ENCODE results near the gene PIGR. TPM values are rescaled to one million over a fixed set of nuclear protein-coding genes. Genes with fewer than 3 reads are reported as not detected.

Gene PIGR
- total RNA-seq, 1 experiment from 2014 or later: not detected

- Mint-ChIP-seq H3K9me3 (no peaks in the 10 kb centered on the region; a peak in 1 of 5 replicates), H3K27me3 (ENCODE audit: low read depth) (peaks cover 66% of the 10 kb centered on the region), H3K4me1 (peaks cover 5 to 14% of the 10 kb centered on the region in 2 experiments), H3K27ac (no peak overlapping the region), H3K36me3 (ENCODE audit: insufficient read depth in 1 of 3, low read depth in 3 of 3) (no peaks in the 10 kb centered on the region; a peak in 1 of 7 replicates), H3K4me3 (no peak overlapping the region)
- no CpG with 5 or more reads among the region's 7 CpGs for WGBS (ENCODE audit: extremely low coverage, insufficient read length, low lambda C conversion rate)
- peaks cover 11% of the 10 kb centered on the region; the same call in 1 of the 2 replicates for H3K27me3 ChIP-seq (ENCODE audit: insufficient read depth, low read length)
- H2BK15ac ChIP-seq (ENCODE audit: low read depth, low read length): no peak overlapping the region
- H3K18ac ChIP-seq (ENCODE audit: insufficient read length, low read depth, low read length): no peak overlapping the region
- no peak overlapping the region for H3T11ph ChIP-seq (ENCODE audit: low read length)
- peaks cover 6% of the 10 kb centered on the region for H3K23me2 ChIP-seq (ENCODE audit: insufficient read length, low read depth, low read length, poor library complexity, severe bottlenecking)
- H2AK5ac ChIP-seq (ENCODE audit: insufficient read length, low read length): no peak overlapping the region
- H4K91ac ChIP-seq (ENCODE audit: insufficient read length, low read depth, low read length): no peak overlapping the region
- H3K56ac ChIP-seq (ENCODE audit: insufficient read length, low read depth, low read length): no peak overlapping the region
- 0 out of 2 replicates have a peak, but pooled peaks cover 3% of the 10 kb centered on the region for H3K4me1 ChIP-seq (ENCODE audit: insufficient read depth, low read length)
- no peak overlapping the region for H3K4ac ChIP-seq (ENCODE audit: low read depth, low read length)
- no peaks in the 10 kb centered on the region for H4K20me1 ChIP-seq (ENCODE audit: control insufficient read depth, insufficient read depth, insufficient read length)
- no peak overlapping the region for H3K23ac ChIP-seq (ENCODE audit: insufficient read length, low read depth, low read length)
- no peak overlapping the region for H2BK120ac ChIP-seq (ENCODE audit: low read depth, low read length, poor library complexity, severe bottlenecking)
- H2BK12ac ChIP-seq (ENCODE audit: insufficient read length, low read depth, low read length): no peak overlapping the region
- H3K4me2 ChIP-seq (ENCODE audit: insufficient read depth, insufficient read length, low read length): no peak overlapping the region
- DNase-seq: peak; percentile 73
- no peak overlapping the region for H4K8ac ChIP-seq (replicated peaks; ENCODE audit: insufficient read length, low read depth, low read length)
- H3K9ac ChIP-seq (ENCODE audit: extremely low read depth, insufficient read length, low read length): no peak overlapping the region
- H2BK20ac ChIP-seq (ENCODE audit: low read depth, low read length, poor library complexity, severe bottlenecking): no peak overlapping the region
- no peak overlapping the region for H3K14ac ChIP-seq (ENCODE audit: insufficient read depth, low read length)
- H2AFZ ChIP-seq (ENCODE audit: low read length): no peak overlapping the region
- H3K27ac ChIP-seq (ENCODE audit: insufficient read length, low read depth, low read length): no peak overlapping the region
- no peaks in the 10 kb centered on the region for H3K9me3 ChIP-seq (ENCODE audit: control insufficient read depth, low read depth, low read length)
- H3K79me1 ChIP-seq (ENCODE audit: insufficient read depth, low read depth, low read length, poor library complexity, severe bottlenecking): no peaks in the 10 kb centered on the region
- TF ChIP-seq, protein P1, sequence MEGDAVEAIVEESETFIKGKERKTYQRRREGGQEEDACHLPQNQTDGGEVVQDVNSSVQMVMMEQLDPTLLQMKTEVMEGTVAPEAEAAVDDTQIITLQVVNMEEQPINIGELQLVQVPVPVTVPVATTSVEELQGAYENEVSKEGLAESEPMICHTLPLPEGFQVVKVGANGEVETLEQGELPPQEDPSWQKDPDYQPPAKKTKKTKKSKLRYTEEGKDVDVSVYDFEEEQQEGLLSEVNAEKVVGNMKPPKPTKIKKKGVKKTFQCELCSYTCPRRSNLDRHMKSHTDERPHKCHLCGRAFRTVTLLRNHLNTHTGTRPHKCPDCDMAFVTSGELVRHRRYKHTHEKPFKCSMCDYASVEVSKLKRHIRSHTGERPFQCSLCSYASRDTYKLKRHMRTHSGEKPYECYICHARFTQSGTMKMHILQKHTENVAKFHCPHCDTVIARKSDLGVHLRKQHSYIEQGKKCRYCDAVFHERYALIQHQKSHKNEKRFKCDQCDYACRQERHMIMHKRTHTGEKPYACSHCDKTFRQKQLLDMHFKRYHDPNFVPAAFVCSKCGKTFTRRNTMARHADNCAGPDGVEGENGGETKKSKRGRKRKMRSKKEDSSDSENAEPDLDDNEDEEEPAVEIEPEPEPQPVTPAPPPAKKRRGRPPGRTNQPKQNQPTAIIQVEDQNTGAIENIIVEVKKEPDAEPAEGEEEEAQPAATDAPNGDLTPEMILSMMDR (conservative IDR thresholded peaks at IDR 0.05): peak; percentile 83
- H3K79me2 ChIP-seq (ENCODE audit: insufficient read depth, low read length): no peaks in the 10 kb centered on the region
- H2BK5ac ChIP-seq (ENCODE audit: insufficient read length, low read length): no peak overlapping the region
- no peak overlapping the region for H4K5ac ChIP-seq (ENCODE audit: insufficient read length, low read depth, low read length)
Observed at GRCh38 chr1:206912445-206913095, 33.7 kb downstream of the PIGR start.

Measured in H9 (cell line).